Urinary bladder (tissue), 4 donors: ENCODE results near the gene TMCC3. TPM values are rescaled to one million over a fixed set of nuclear protein-coding genes. Genes with fewer than 3 reads are reported as not detected.
"Not testable (repeated sequence)": the region's sequence is repeated elsewhere in the genome, so short reads cannot be mapped to it uniquely, and the experiment has no call there.

ENCODE experiments used
- DNase-seq: peaks from one replicate; pipeline ENCODE4 v3.0.0-alpha.2; 2015; ENCODE audit errors: extremely low spot score
- H3K27ac ChIP-seq: one replicate; pipeline ENCODE4 v1.5.1; 2013; ENCODE audit warnings: low read depth, mild to moderate bottlenecking, moderate library complexity
- H3K36me3 ChIP-seq: one replicate; pipeline ENCODE4 v1.6.1; 2013; ENCODE audit warnings: mild to moderate bottlenecking, moderate library complexity; ENCODE audit not compliant: insufficient read depth
- H3K4me1 ChIP-seq: one replicate; pipeline ENCODE4 v1.6.1; 2013; ENCODE audit warnings: mild to moderate bottlenecking, moderate library complexity; ENCODE audit not compliant: insufficient read depth
- H3K4me3 ChIP-seq: one replicate; pipeline ENCODE4 v1.5.1; 2013; ENCODE audit warnings: low read depth, low read length
- WGBS: extraction: QIAGEN DNeasy Blood & Tissue Kit; methylation state at CpG from one replicate; pipeline ENCODE4 v1.1.7; 2013; 5-methylcytosine and 5-hydroxymethylcytosine counted together
- polyA plus RNA-seq: library from polyadenylated mRNA; stranded (reverse); fragments of 200-250 nt; gene quantifications from one replicate; pipeline ENCODE4 v1.2.3, GENCODE V29; 2013
- total RNA-seq: library from RNA; depleted of rRNA; stranded (reverse); fragments of >200 nt; gene quantifications from one replicate; pipeline ENCODE4 v1.2.3, GENCODE V29; 2014
- donor health status: healthy with polysubstance abuse.
- donor health status: healthy.

TMCC3 gene
- total and polyA plus RNA-seq, 2 donors = 10.0 to 11.7 TPM

DNA sequence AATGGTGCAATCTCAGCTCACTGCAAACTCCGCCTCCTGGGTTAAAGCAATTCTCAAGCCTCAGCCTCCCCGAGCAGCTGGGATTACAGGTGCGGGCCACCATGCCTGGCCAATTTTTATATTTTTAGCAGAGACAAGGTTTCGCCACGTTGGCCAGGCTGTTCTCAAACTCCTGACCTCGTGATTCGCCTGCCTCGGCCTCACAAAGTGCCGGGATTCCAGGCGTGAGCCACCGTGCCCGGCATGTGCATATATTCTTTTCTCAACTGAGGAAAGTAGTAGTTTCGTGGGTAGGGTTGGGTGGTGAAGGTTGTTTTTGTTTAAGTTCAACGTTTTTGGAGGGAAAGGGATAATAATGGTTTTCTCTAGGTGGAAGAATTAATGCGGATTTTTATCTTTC, 96.5 kb downstream of the TMCC3 start:
- no peaks in the 10 kb centered on the region for H3K36me3 ChIP-seq
- DNase-seq = no peak
- no peaks in the 10 kb centered on the region for H3K4me1 ChIP-seq
- 92% methylated on average over 15 of the region's 15 CpGs for WGBS
- no peak overlapping the region for H3K27ac ChIP-seq
- H3K4me3 ChIP-seq = no peak overlapping the region

DNA sequence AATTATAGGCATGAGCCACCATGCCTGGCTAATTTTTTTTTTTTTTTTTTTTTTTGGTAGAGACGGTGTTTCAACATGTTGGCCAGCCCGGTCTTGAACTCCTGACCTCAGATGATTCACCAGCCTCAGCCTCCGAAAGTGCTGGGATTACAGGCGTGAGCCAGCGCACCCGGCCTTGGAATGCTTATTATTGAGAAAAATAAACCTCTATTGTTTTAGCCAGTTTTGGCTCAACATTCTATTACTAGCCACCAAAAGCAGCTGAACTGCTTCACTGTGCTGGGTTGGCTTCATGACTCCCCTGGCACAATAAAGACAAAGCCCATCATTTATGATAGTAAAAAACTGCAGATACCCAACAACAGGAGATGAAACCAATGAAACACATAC, 97.2 kb downstream of the TMCC3 start:
- no peak for DNase-seq
- 66% methylated on average over 6 of the region's 6 CpGs for WGBS
- Histone ChIP-seq H3K27ac (no peak overlapping the region), H3K36me3 (no peaks in the 10 kb centered on the region), H3K4me3 (no peak overlapping the region), H3K4me1 (no peaks in the 10 kb centered on the region)

DNA sequence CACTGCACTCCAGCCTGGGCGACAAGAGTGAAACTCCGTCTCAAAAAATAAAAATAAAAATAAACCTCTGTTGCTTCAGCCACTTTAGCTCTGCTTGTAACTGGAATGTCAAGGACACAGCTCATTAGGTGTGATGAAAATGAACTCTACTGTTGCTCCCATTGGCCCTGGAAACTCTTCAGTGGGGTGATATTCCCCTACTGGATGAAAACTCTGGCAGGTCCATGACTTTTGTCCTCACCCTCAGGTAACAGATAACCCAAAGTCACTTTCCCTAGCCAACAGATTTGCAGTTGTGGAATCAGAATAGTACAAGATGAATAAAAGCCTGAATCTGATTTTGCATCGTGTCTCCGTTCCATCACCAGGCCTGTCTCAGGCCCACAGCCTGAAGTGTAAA, 98.5 kb downstream of the TMCC3 start:
- 93% methylated on average over 4 of the region's 4 CpGs for WGBS
- DNase-seq = no peak
- no peak overlapping the region for H3K4me3 ChIP-seq
- H3K27ac ChIP-seq = no peak overlapping the region
- H3K4me1 ChIP-seq = no peaks in the 10 kb centered on the region
- no peaks in the 10 kb centered on the region for H3K36me3 ChIP-seq

DNA sequence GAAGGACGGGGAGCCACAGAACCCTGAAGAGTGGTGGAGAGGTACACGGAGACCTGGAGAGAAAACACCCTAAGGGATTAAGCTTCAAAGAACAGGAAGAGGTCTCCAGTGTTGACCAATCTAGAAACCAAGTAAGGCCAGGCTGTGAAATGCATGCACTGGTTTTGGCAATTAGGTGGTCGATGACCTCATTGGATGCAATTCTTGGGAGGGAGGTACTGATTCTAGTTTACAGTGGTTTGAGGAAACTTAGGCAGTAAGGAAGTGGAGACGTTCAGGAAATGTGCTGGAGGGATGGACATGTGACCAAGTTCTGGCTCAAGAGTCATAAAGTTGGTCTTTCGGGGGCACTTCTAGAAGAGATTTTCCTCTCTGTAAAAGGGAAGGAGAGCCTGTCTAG, 99.4 kb downstream of the TMCC3 start:
- no peak for DNase-seq
- Histone ChIP-seq H3K4me3 (no peak overlapping the region), H3K4me1 (no peaks in the 10 kb centered on the region), H3K27ac (no peak overlapping the region), H3K36me3 (no peaks in the 10 kb centered on the region)
- WGBS = 84% methylated on average over 5 of the region's 5 CpGs

DNA sequence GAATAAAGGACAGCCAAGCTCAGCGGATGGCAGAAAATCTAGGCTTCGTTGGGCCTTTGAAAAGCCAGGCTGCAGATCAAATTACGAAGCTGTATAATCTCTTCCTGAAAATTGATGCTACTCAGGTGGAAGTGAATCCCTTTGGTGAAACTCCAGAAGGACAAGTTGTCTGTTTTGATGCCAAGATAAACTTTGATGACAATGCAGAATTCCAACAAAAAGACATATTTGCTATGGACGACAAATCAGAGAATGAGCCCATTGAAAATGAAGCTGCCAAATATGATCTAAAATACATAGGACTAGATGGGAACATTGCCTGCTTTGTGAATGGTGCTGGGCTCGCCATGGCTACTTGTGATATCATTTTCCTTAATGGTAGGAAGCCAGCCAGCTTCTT, 101.5 kb downstream of the TMCC3 start:
- H3K27ac ChIP-seq, DNase-seq, H3K36me3 ChIP-seq, H3K4me1 ChIP-seq, H3K4me3 ChIP-seq: not testable (repeated sequence)
- WGBS = 90% methylated on average over 5 of the region's 5 CpGs

DNA sequence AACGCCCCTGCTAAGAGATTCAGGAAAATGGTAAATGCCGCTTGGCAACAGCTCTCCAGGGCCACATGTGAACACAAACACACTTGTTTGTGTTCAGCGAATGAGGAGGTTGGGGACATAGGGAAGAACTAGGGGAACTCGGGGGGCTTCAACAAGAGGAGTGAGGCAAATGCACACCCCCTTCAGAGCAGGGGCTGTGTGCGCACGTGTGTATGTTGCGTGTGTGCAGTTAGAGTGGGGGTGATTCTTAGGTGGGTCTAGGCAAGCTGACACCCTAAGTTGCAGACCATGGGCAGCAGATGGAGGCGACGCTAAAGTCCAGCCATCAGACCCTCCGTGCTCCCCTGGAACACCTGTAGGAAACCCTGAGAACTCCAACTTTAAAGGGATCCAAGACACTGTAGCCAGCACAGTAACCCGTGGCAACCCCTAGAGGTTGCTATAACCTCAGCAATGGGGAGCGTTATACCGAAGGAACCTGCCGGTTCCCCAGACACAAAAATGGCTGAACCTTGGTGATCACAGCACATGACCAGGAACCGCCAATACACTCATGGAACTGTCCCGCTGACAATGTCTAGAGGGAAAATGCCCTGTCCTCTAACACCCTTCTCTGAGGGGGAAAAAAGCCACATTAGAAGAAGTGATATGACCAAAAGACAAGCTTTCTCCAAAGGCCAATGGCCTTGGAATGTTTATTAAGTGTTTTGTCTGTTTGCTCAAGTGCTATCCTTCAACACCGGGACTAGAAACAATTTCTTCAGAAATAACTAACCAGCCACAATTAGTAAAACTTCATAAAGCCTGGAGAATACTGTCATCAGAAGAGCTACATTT, 104.2 kb downstream of the TMCC3 start:
- DNase-seq = no peak
- Histone ChIP-seq H3K36me3 (no peaks in the 10 kb centered on the region), H3K4me3 (no peak overlapping the region), H3K27ac (no peak overlapping the region), H3K4me1 (no peaks in the 10 kb centered on the region)
- 59% methylated on average over 17 of the region's 17 CpGs for WGBS

DNA sequence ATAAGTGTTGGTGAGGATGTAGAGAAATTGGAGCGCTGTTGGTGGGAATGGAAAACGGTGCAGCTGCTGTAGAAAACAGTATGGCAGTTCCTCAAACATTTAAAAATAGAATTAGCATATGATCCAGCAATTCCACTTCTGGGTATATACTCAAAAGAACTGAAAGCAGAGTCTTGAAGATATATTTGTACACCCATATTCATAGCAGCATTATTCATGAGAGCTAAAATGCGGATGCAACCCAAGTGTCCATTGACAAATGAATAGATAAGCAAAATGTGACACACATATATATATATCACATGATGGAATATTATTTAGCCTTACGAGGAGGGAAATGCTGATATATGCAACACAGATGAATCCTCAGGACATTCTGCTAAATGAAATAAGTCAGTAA, 106.0 kb downstream of the TMCC3 start:
- Histone ChIP-seq H3K27ac (no peak overlapping the region), H3K4me1 (no peaks in the 10 kb centered on the region), H3K4me3 (no peak overlapping the region), H3K36me3 (no peaks in the 10 kb centered on the region)
- WGBS = 89% methylated on average over 4 of the region's 4 CpGs
- DNase-seq = no peak

DNA sequence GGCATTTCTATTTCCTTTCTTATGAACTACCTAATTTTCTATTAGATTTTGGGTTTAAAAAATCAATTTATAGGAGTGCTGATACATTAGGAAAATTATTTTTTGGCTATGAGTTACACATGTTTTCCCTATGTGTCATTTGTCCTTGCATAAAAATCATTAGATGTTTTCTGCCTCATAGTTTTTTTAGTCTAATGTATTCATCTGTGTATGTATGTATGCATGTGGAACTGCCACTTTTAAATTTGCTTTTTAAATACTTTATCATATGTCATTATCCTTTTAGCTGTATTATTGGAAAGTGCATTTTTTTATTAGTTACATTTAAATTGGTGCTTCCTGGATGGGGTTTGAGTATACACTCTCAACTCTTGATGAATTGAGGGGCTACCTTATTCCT, 112.0 kb downstream of the TMCC3 start:
- no peaks in the 10 kb centered on the region for H3K4me1 ChIP-seq
- H3K4me3 ChIP-seq = no peak overlapping the region
- DNase-seq = no peak
- H3K27ac ChIP-seq = no peak overlapping the region
- no peaks in the 10 kb centered on the region for H3K36me3 ChIP-seq

DNA sequence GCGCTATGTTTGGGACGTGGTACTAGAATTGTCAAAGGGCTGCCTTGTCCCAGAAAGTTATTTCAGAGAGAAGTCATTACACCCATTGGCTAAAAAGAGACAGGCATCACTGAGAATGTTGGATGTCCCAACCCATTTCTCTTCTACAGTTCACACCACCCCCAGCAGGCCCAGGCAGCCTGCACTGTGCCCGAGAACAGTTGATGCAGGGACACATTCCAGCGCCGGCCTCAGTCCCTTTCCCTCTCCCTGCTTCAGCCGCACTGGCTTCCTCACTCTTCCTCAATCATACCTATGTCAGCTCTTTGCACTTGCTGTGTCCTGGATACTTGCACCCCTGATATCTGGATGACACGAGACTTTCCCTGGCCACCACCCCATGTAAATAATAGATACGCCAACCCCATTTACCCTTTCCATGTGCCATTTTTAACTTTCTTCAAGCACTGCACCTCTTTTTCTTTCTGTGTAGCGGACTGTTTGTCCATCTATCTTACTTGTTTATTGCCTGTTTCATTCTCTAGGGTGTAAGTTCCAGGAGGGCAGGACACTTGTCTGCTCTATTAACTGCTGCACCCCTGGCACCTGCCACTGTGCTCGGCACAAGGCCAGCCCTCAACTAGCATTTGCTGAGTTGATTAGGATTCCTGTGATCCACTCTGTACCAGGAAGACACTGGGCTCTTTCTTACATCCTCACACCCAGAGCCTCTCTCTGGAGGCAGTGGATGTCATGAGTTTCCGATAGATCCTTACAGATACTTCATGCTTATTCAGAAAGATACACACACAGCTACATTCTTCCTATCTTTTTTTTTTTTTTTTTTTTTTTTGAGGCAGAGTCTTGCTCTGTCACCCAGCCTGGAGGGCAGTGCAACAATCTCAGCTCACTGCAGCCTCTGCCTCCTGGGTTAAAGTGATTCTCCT, 114.1 kb downstream of the TMCC3 start:
- Histone ChIP-seq H3K4me3 (no peak overlapping the region), H3K27ac (no peak overlapping the region), H3K36me3 (no peaks in the 10 kb centered on the region), H3K4me1 (no peaks in the 10 kb centered on the region)
- 89% methylated on average over 11 of the region's 11 CpGs for WGBS
- no peak for DNase-seq

DNA sequence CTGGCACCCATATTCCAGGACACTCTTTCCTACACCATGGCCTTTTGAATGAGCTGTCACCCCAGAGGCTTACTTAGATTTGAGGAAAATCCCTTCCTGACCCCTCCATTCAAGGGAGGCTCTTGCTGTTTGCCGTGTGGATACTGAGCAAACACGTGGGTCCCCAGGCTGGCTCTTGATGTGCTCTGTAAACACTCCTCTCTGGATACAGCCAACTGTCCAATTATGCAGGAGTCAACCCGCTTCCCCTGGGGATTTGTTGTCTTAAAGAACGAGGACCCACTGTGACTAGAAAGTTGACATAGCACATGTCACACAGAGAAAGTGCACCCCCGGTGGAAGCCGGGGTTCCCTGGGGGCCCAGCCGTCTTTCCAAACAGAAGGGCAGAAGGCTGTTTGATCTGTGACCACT, 114.8 kb downstream of the TMCC3 start:
- DNase-seq = no peak
- Histone ChIP-seq H3K27ac (no peak overlapping the region), H3K4me1 (no peaks in the 10 kb centered on the region), H3K4me3 (no peak overlapping the region), H3K36me3 (no peaks in the 10 kb centered on the region)
- 56% methylated on average over 7 of the region's 7 CpGs for WGBS

DNA sequence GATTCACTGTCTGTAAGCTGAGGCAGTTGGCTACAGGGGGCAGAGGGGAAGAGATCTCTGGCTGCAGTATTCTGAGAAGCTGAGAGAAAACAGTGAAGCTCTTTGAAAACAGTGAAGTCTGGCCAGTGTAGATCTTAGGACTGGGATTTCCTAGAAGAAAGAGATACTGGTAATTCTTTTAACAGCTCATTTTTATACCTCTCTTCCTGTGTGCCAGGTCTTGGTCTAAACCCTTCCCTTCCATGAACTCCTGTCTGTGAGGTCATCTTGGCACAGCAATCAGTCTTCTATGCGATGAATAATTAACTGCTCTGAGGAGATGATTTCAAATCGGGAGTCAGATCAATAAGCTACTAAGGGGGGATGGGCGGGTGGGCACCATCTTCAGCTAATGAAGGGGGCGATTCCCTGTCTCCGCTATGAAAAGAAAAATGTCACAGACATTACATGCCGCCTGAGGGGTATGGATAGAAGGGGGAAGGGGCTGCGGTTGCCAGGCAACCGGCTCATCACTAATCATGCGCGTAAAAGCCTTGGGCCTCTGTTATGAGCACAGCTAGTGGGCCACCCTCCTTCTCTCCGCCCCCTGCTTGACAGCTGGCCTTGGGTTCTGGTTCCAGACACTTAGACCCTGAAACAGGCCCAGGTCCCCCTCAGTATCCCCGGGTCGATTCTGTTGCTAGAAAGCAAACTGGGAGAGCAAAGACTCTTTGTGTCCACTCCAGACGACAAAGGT, 115.4 kb downstream of the TMCC3 start:
- DNase-seq = no peak
- Histone ChIP-seq H3K36me3 (no peaks in the 10 kb centered on the region), H3K4me3 (no peak overlapping the region), H3K4me1 (no peaks in the 10 kb centered on the region), H3K27ac (no peak overlapping the region)
- WGBS = 84% methylated on average over 14 of the region's 14 CpGs

DNA sequence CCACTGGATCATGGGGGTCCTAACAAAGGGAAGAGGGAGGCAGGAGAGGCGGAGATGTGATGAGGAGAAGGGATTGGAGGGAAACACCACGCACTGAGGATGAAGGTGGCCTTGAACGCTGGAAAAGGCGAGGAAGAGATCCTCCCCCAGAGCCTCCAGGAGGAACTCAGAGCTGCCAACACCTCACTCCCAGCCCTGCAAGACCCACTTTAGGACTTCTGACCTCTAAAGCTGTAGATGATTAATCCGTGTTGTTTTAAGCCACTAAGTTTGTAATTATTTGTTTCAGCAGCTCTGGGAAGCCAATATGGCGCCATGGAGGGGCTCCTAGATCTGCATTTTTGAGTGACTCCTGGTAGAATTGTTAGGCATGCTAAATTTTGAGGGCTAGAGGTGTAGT, 116.1 kb downstream of the TMCC3 start:
- no peak for DNase-seq
- 94% methylated on average over 6 of the region's 6 CpGs for WGBS
- no peak overlapping the region for H3K27ac ChIP-seq
- H3K4me3 ChIP-seq = no peak overlapping the region
- no peaks in the 10 kb centered on the region for H3K36me3 ChIP-seq
- H3K4me1 ChIP-seq = no peaks in the 10 kb centered on the region

DNA sequence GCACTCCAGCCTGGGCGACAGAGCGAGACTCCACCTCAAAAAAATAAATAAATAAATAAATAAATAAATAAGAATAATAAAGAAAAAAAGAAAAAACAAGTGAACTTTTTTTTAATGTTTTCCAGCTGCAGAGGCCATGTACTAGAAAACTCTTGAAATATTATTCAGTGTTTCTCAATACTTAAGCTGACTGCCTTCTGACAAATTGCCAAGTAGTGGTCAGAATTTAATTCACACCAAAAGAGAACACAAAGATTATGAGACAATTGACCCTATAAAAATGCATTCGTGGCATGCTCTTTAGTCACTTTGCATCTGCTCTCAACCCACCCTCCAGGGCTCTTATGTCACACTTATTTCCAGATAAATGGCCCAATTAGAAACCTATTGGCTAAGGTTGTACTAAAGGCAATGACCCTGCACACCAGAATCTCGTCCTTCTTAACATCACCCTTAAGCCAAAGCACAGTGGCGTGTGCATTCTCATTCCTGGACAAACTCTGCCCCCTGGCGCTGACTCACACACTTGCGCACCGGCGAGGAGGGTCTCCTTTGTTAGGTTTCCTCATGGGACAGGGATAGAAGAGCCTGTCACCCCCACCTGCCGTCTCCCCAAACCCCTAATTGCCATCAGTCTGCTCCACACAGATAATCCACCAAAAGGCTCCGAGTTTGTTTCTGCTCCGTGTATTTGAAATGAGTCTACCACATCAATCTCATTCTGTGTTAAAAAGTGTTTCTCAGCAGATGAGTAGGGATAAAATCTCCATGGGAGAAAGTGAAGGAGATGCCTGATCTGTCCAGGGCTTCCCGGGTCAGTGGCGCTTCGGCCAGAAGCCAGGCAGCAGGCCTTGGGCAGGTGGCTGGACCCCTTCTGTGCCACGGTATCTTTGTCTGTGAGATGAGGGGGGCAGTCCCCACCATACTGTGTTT, 117.6 kb downstream of the TMCC3 start:
- Histone ChIP-seq H3K4me1 (no peaks in the 10 kb centered on the region), H3K36me3 (no peaks in the 10 kb centered on the region), H3K4me3 (no peak overlapping the region), H3K27ac (no peak overlapping the region)
- WGBS = 32% methylated on average over 16 of the region's 16 CpGs
- no peak for DNase-seq
